SK-N-SH treated with all-trans-retinoic acid at 6 μM for 48 hours (cell line): ENCODE measurements around the gene LAMA1.

Source experiments
- ARNTL ChIP-seq: fragments of 450-650 bp; formaldehyde crosslinking; IDR thresholded peaks from 2 replicates; pipeline ENCODE4 v1.5.0; 2020; ENCODE audit warnings: low read depth, mild to moderate bottlenecking, moderate library complexity, borderline replicate concordance
- CSDC2 ChIP-seq: fragments of 250-450 bp; sonication (Bioruptor Pico); IDR thresholded peaks from 2 replicates; pipeline ENCODE4 v1.5.0; 2020; ENCODE audit warnings: mild to moderate bottlenecking, moderate library complexity
- CSRNP3 ChIP-seq: fragments of 250-450 bp; sonication (Bioruptor Pico); IDR thresholded peaks from 2 replicates; pipeline ENCODE4 v1.5.1; 2021; ENCODE audit warnings: mild to moderate bottlenecking, moderate library complexity
- ESRRG ChIP-seq: fragments of 250-450 bp; sonication (Bioruptor Pico); IDR thresholded peaks from 2 replicates; pipeline ENCODE4 v1.6.1; 2021; ENCODE audit warnings: mild to moderate bottlenecking
- OSR1 ChIP-seq: fragments of 250-450 bp; sonication (Bioruptor Pico); IDR thresholded peaks from 2 replicates; pipeline ENCODE4 v1.8.0; 2022; ENCODE audit warnings: moderate library complexity, mild to moderate bottlenecking, inconsistent platforms
- POU6F1 ChIP-seq: fragments of 250-450 bp; sonication (Bioruptor Pico); IDR thresholded peaks from 2 replicates; pipeline ENCODE4 v1.8.0; 2021; ENCODE audit warnings: low read depth, mild to moderate bottlenecking, moderate library complexity, borderline replicate concordance
- RARB ChIP-seq: fragments of 250-450 bp; sonication (Bioruptor Pico); IDR thresholded peaks from 2 replicates; pipeline ENCODE4 v1.8.0; 2021; ENCODE audit warnings: mild to moderate bottlenecking, moderate library complexity
- TSHZ2 ChIP-seq: fragments of 250-450 bp; sonication (Bioruptor Pico); IDR thresholded peaks from 2 replicates; pipeline ENCODE4 v1.5.0; 2020; ENCODE audit warnings: mild to moderate bottlenecking, moderate library complexity
- ZFP3 ChIP-seq: fragments of 250-450 bp; sonication (Bioruptor Pico); IDR thresholded peaks from 2 replicates; pipeline ENCODE4 v1.5.0; 2020; ENCODE audit warnings: mild to moderate bottlenecking, moderate library complexity
- ZFP30 ChIP-seq: fragments of 450-650 bp; formaldehyde crosslinking; IDR thresholded peaks from 2 replicates; pipeline ENCODE4 v1.5.0; 2022; ENCODE audit warnings: mild to moderate bottlenecking, moderate library complexity
- ZNF8 ChIP-seq: fragments of 450-650 bp; formaldehyde crosslinking; IDR thresholded peaks from 2 replicates; pipeline ENCODE4 v1.5.0; 2020; ENCODE audit warnings: mild to moderate bottlenecking, moderate library complexity
- TF ChIP-seq, protein P1 (sequence below): fragments of 250-450 bp; sonication (Bioruptor Pico); IDR thresholded peaks from 2 replicates; pipeline ENCODE4 v1.5.1; 2020; ENCODE audit warnings: low read depth, mild to moderate bottlenecking, moderate library complexity
- TF ChIP-seq, protein P2 (sequence below): fragments of 250-450 bp; sonication (Bioruptor Pico); IDR thresholded peaks from 2 replicates; pipeline ENCODE4 v1.8.0; 2020; ENCODE audit warnings: mild to moderate bottlenecking, moderate library complexity, borderline replicate concordance

DNA sequence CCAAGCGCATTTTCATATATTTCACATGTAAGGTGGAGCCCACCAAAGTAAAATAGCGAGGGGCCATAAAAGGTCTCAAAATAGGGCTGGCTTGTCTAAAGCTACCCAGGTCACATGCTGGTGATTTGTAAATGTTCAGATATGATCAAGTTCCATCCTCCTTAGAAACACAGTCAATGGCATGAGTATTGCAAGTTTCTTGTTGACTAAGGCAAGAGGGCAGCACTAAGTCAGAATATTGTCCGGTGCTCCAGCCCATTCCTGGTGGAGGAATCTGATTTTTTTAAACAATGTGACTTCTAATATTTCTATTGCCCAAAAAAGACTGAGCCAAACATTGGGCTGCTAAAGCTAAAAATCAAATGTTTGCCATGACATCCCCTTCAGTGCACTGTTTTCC is 85.1 kb downstream of the LAMA1 start:
- TF ChIP-seq, protein P1, sequence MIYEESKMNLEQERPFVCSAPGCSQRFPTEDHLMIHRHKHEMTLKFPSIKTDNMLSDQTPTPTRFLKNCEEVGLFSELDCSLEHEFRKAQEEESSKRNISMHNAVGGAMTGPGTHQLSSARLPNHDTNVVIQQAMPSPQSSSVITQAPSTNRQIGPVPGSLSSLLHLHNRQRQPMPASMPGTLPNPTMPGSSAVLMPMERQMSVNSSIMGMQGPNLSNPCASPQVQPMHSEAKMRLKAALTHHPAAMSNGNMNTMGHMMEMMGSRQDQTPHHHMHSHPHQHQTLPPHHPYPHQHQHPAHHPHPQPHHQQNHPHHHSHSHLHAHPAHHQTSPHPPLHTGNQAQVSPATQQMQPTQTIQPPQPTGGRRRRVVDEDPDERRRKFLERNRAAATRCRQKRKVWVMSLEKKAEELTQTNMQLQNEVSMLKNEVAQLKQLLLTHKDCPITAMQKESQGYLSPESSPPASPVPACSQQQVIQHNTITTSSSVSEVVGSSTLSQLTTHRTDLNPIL (CRISPR knock-in tag), result no peak
- TF ChIP-seq CSDC2, result no peak
- TF ChIP-seq ZFP30 (CRISPR knock-in tag), result no peak
- no peak for TF ChIP-seq ARNTL (CRISPR knock-in tag)
- TF ChIP-seq, protein P2, sequence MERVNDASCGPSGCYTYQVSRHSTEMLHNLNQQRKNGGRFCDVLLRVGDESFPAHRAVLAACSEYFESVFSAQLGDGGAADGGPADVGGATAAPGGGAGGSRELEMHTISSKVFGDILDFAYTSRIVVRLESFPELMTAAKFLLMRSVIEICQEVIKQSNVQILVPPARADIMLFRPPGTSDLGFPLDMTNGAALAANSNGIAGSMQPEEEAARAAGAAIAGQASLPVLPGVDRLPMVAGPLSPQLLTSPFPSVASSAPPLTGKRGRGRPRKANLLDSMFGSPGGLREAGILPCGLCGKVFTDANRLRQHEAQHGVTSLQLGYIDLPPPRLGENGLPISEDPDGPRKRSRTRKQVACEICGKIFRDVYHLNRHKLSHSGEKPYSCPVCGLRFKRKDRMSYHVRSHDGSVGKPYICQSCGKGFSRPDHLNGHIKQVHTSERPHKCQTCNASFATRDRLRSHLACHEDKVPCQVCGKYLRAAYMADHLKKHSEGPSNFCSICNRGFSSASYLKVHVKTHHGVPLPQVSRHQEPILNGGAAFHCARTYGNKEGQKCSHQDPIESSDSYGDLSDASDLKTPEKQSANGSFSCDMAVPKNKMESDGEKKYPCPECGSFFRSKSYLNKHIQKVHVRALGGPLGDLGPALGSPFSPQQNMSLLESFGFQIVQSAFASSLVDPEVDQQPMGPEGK, result no peak
- no peak for TF ChIP-seq ZNF8 (CRISPR knock-in tag)
- no peak for TF ChIP-seq TSHZ2 (CRISPR knock-in tag)
- no peak for TF ChIP-seq POU6F1
- no peak for TF ChIP-seq RARB (CRISPR knock-in tag)
- TF ChIP-seq ZFP3 (CRISPR knock-in tag), result no peak
- TF ChIP-seq OSR1, result no peak
- no peak for TF ChIP-seq ESRRG
- no peak for TF ChIP-seq CSRNP3
